Fibroblast of lung (primary cell): ENCODE measurements around the gene NKD1. TPM values are rescaled to one million over a fixed set of nuclear protein-coding genes. Genes with fewer than 3 reads are reported as not detected.

Experiments used
- DNase-seq, 2 donors: peaks; one replicate each; pipeline versions ENCODE4 v3.0.0 to v3.0.0-alpha.2; 2010; ENCODE audit warnings: low read depth in 2 of 2
- H2AFZ ChIP-seq: 2 replicates; pipeline ENCODE4 v1.5.1; 2012; ENCODE audit warnings: low read length, control low read depth, inconsistent platforms
- H3K27ac ChIP-seq: 2 replicates; pipeline ENCODE4 v1.5.1; 2011; ENCODE audit warnings: low read length, control low read depth; ENCODE audit not compliant: insufficient read depth
- H3K27me3 ChIP-seq: 2 replicates; pipeline ENCODE4 v1.5.1; 2011; ENCODE audit warnings: mild to moderate bottlenecking, low read length; ENCODE audit not compliant: control insufficient read depth, insufficient read depth
- H3K36me3 ChIP-seq: 2 replicates; pipeline ENCODE4 v1.5.1; 2011; ENCODE audit warnings: low read length; ENCODE audit not compliant: control insufficient read depth, insufficient read depth
- H3K4me1 ChIP-seq: 2 replicates; pipeline ENCODE4 v1.5.1; 2011; ENCODE audit warnings: low read length; ENCODE audit not compliant: control insufficient read depth, insufficient read depth; ENCODE audit errors: extremely low read depth
- H3K4me2 ChIP-seq: 2 replicates; pipeline ENCODE4 v1.5.1; 2011; ENCODE audit warnings: low read length, control low read depth; ENCODE audit not compliant: insufficient read depth; ENCODE audit errors: extremely low read depth
- H3K4me3 ChIP-seq, 4 experiments: fragments of 200-600 bp in 1 of 4; sonication (generic) in 1 of 4; replicated peaks in 1 of 4; 2 replicates each; pipeline ENCODE4 v1.5.1; 2011 to 2016; ENCODE audit warnings: low read length in 4 of 4, low read depth in 3 of 4, mild to moderate bottlenecking in 3 of 4, control low read depth in 2 of 4, inconsistent platforms in 1 of 4, mixed read lengths in 1 of 4; ENCODE audit not compliant: insufficient read depth in 1 of 4; ENCODE audit errors: control extremely low read depth in 1 of 4
- H3K79me2 ChIP-seq: 2 replicates; pipeline ENCODE4 v1.5.1; 2012; ENCODE audit warnings: mild to moderate bottlenecking, low read length, inconsistent platforms; ENCODE audit not compliant: control insufficient read depth, insufficient read depth
- H3K9ac ChIP-seq: 2 replicates; pipeline ENCODE4 v1.5.1; 2011; ENCODE audit warnings: mild to moderate bottlenecking, low read length, control low read depth; ENCODE audit not compliant: insufficient read depth
- H3K9me3 ChIP-seq: 2 replicates; pipeline ENCODE4 v1.5.1; 2012; ENCODE audit warnings: low read depth, low read length; ENCODE audit not compliant: control insufficient read depth, insufficient read depth
- H4K20me1 ChIP-seq: 2 replicates; pipeline ENCODE4 v1.5.1; 2011; ENCODE audit warnings: low read length; ENCODE audit not compliant: control insufficient read depth, insufficient read depth; ENCODE audit errors: extremely low read depth
- EZH2 ChIP-seq: IDR thresholded peaks from 2 replicates; pipeline ENCODE4 v1.5.1; 2012; ENCODE audit warnings: low read length, control low read depth, mild to moderate bottlenecking; ENCODE audit errors: missing control alignments
- polyA plus RNA-seq, 2 donors: library from polyadenylated mRNA; depleted of rRNA in 1 of 2; stranded (reverse) in 1 of 2; unstranded in 1 of 2; fragments of >200 nt; gene quantifications; 2 replicates each; pipeline ENCODE4 v1.2.1, GENCODE V29; 2011 to 2012; ENCODE audit warnings: missing spikeins in 1 of 2
- total RNA-seq: library from RNA; depleted of rRNA; stranded (reverse); fragments of >200 nt; gene quantifications from 2 replicates; pipeline ENCODE4 v1.2.1, GENCODE V29; 2014
- TF ChIP-seq, protein P1 (sequence below), 2 donors: IDR thresholded peaks in 1 of 2; conservative IDR thresholded peaks in 1 of 2; 1 replicate in 1 of 2; 2 replicates in 1 of 2; pipeline ENCODE4 v1.5.1; 2011 to 2012; ENCODE audit warnings: low read length in 2 of 2, control low read depth in 1 of 2, inconsistent platforms in 1 of 2, low read depth in 1 of 2, mild to moderate bottlenecking in 1 of 2

Gene NKD1
- total and polyA plus RNA-seq, 2 donors (not counting 1 experiment from before 2014, with no cell fraction given), result under 0.01 to 0.12 TPM

DNA sequence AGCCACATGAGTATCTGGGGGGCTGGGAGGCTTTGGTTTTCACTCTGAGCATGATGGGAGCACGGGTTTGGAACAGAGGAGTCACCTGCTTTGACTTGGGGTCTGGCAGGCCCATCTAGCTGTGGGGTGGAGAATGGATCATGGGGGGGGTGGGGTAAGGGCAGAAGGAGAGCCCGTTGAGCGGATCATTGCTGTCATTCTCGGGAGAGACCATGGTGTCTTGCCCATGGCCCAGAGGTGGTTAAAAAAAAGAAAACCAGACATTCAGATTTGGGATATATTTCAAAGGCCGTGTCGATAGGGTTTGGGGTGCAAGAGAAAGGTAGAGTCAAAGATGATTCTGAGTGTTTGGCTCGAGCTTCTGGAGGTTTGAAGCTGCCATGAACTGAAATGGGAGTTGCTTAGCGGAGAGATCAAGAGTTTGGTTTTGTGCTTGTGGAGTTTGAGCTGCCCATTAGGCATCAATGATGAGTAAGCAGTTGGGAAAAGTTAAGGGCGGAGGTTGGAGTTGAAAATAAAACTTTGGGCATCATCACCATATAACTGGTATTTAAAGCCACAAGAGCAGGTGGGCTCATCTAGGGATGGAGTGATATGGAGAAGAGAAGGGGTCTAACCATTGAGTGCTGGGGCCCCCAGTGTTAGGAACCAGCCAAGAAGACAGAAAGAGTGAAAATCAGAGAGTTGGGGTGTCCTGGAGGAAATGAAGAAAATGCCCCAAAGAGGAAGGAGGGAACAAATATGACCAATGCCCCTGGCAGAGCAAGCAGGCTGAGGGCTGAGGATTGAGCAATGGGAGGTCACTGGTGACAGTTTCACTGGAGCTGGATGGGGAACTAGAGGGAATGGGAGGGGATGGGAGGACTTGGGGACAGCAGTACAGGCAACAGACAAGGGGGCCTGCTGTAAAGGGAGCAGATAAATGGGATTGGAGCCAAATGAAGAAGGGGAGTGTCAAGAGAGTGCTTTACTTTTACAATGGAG is 147.1 kb downstream of the NKD1 start:
- no peaks in the 10 kb centered on the region for H3K4me1 ChIP-seq
- H2AFZ ChIP-seq, result no peak overlapping the region
- DNase-seq, result no peak
- H3K36me3 ChIP-seq, result no peaks in the 10 kb centered on the region
- H3K9me3 ChIP-seq, result no peaks in the 10 kb centered on the region
- TF ChIP-seq, protein P1, sequence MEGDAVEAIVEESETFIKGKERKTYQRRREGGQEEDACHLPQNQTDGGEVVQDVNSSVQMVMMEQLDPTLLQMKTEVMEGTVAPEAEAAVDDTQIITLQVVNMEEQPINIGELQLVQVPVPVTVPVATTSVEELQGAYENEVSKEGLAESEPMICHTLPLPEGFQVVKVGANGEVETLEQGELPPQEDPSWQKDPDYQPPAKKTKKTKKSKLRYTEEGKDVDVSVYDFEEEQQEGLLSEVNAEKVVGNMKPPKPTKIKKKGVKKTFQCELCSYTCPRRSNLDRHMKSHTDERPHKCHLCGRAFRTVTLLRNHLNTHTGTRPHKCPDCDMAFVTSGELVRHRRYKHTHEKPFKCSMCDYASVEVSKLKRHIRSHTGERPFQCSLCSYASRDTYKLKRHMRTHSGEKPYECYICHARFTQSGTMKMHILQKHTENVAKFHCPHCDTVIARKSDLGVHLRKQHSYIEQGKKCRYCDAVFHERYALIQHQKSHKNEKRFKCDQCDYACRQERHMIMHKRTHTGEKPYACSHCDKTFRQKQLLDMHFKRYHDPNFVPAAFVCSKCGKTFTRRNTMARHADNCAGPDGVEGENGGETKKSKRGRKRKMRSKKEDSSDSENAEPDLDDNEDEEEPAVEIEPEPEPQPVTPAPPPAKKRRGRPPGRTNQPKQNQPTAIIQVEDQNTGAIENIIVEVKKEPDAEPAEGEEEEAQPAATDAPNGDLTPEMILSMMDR (conservative IDR thresholded peaks at IDR 0.05 in 1 of 2, IDR thresholded peaks at IDR 0.05 in 1 of 2; ENCODE audit: low read depth in 1 of 2, low read length in 2 of 2), result no peak
- no peak for TF ChIP-seq EZH2
- no peak overlapping the region for H3K27ac ChIP-seq
- H3K4me3 ChIP-seq, result no peak overlapping the region
- H3K9ac ChIP-seq, result no peak overlapping the region
- no peaks in the 10 kb centered on the region for H3K79me2 ChIP-seq
- H3K4me2 ChIP-seq, result no peak overlapping the region
- H3K27me3 ChIP-seq, result peaks cover 2% of the 10 kb centered on the region
- H4K20me1 ChIP-seq, result no peaks in the 10 kb centered on the region

DNA sequence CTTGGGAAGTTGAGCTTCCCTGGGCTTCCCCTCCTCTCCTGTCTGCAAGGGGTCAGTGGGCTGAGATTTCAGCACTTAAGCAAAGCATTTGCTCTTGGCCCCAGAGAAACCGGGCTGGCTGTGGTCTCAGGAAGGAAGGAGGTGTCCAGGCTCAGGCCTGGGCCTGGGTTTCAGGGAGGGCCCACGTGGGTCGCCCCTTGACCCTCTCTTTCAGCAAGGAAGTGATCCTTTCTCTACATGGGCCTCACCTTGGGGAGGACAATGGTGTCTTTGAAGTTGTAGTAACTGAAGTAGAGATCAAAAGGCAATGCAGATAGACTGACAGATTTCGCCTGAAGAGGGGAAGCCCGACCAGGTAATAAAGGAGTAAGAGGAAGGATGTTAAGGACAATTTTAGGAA is 147.9 kb downstream of the NKD1 start:
- Histone ChIP-seq H3K79me2 (no peaks in the 10 kb centered on the region), H3K4me3 (no peak overlapping the region), H3K27me3 (peaks cover 2% of the 10 kb centered on the region), H4K20me1 (no peaks in the 10 kb centered on the region), H3K4me2 (no peak overlapping the region), H3K9ac (no peak overlapping the region), H2AFZ (no peak overlapping the region), H3K27ac (no peak overlapping the region), H3K4me1 (no peaks in the 10 kb centered on the region), H3K9me3 (no peaks in the 10 kb centered on the region), H3K36me3 (no peaks in the 10 kb centered on the region)
- TF ChIP-seq EZH2, result no peak
- TF ChIP-seq, protein P1 (conservative IDR thresholded peaks at IDR 0.05 in 1 of 2, IDR thresholded peaks at IDR 0.05 in 1 of 2; ENCODE audit: low read depth in 1 of 2, low read length in 2 of 2), result no peak
- DNase-seq, result no peak

DNA sequence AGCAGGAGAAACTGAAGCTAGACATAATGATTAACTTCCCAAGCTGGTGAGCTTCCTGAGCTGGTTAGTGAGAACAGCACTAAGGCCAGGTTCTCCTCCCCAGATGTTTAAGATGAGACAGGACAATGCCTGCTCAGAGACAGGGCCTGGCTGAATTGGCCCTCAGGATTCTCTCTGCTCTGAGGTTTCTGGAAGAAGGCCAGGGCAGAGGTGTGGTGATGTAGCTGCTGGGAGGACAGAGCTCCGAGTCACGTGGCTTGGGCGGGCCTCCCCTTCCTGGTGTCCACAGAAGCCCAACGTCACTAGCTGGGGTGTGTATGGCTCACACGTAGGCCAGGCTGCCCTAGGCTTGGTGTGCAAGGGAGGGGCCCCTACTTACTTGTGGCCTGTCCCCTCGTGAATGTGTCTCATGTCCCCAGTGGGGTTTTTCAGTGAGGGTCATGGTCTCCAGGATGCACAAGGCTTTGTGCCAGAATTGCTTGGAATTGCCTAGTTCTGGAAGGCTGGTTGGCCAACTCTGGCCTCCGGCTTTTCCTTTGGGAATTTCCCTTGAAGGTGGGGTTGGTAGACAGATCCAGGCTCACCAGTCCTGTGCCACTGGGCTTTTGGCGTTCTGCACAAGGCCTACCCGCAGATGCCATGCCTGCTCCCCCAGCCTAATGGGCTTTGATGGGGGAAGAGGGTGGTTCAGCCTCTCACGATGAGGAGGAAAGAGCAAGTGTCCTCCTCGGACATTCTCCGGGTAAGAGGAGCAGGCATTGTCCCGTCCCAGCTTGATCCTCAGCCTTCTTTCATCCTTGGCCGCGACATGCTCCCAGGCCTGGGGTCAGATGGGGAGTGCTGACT is 148.6 kb downstream of the NKD1 start:
- H3K27ac ChIP-seq, result no peak overlapping the region

More for the DNA sequence above, 148.6 kb downstream of the NKD1 start:
- H3K9me3 ChIP-seq, result no peaks in the 10 kb centered on the region
- no peaks in the 10 kb centered on the region for H3K79me2 ChIP-seq
- H4K20me1 ChIP-seq, result no peaks in the 10 kb centered on the region
- H3K4me1 ChIP-seq, result no peaks in the 10 kb centered on the region
- H3K4me3 ChIP-seq, result no peak overlapping the region
- no peak overlapping the region for H3K4me2 ChIP-seq
- no peak overlapping the region for H2AFZ ChIP-seq
- H3K27me3 ChIP-seq, result peaks cover 2% of the 10 kb centered on the region
- H3K36me3 ChIP-seq, result no peaks in the 10 kb centered on the region
- peak; percentile 31 to 46 for DNase-seq
- no peak for TF ChIP-seq EZH2
- TF ChIP-seq, protein P1 (conservative IDR thresholded peaks at IDR 0.05 in 1 of 2, IDR thresholded peaks at IDR 0.05 in 1 of 2; ENCODE audit: low read depth in 1 of 2, low read length in 2 of 2), result no peak
- no peak overlapping the region for H3K9ac ChIP-seq
